ENCODE results near the gene RNF186. TPM values are rescaled to one million over a fixed set of nuclear protein-coding genes. Genes with fewer than 3 reads are reported as not detected.

RNF186 gene
- total RNA-seq, 1 donor from 2014 or later = not detected

GRCh38 chr1:19776933-19777332 is 38.1 kb downstream of the RNF186 start:
- no peak for TF ChIP-seq CTCF (IDR thresholded peaks at IDR 0.05; ENCODE audit: partially characterized antibody, unreplicated experiment)
- Mint-ChIP-seq H3K27ac (ENCODE audit: unreplicated experiment) (no peak overlapping the region), H3K36me3 (ENCODE audit: unreplicated experiment) (no peaks in the 10 kb centered on the region), H3K27me3 (ENCODE audit: unreplicated experiment) (peaks cover 3% of the 10 kb centered on the region), H3K4me1 (ENCODE audit: low read depth, unreplicated experiment) (no peaks in the 10 kb centered on the region), H3K4me3 (ENCODE audit: unreplicated experiment) (no peak overlapping the region), H3K9me3 (ENCODE audit: unreplicated experiment) (peaks cover 4% of the 10 kb centered on the region)
- DNase-seq = no peak

- H3K36me3 Mint-ChIP-seq (ENCODE audit: unreplicated experiment) = no peaks in the 10 kb centered on the region
- peaks cover 3% of the 10 kb centered on the region for H3K27me3 Mint-ChIP-seq (ENCODE audit: unreplicated experiment)
- no peak for TF ChIP-seq CTCF (IDR thresholded peaks at IDR 0.05; ENCODE audit: partially characterized antibody, unreplicated experiment)
- no peak overlapping the region for H3K4me3 Mint-ChIP-seq (ENCODE audit: unreplicated experiment)
- H3K4me1 Mint-ChIP-seq (ENCODE audit: low read depth, unreplicated experiment) = no peaks in the 10 kb centered on the region
- peaks cover 4% of the 10 kb centered on the region for H3K9me3 Mint-ChIP-seq (ENCODE audit: unreplicated experiment)
- no peak overlapping the region for H3K27ac Mint-ChIP-seq (ENCODE audit: unreplicated experiment)
- no peak for DNase-seq
Observed at GRCh38 chr1:19776287-19776686, 38.8 kb downstream of the RNF186 start.

GRCh38 chr1:19775831-19776230 is 39.3 kb downstream of the RNF186 start:
- no peak for TF ChIP-seq CTCF (IDR thresholded peaks at IDR 0.05; ENCODE audit: partially characterized antibody, unreplicated experiment)
- H3K27me3 Mint-ChIP-seq (ENCODE audit: unreplicated experiment) = peaks cover 3% of the 10 kb centered on the region
- no peak overlapping the region for H3K4me3 Mint-ChIP-seq (ENCODE audit: unreplicated experiment)
- no peaks in the 10 kb centered on the region for H3K4me1 Mint-ChIP-seq (ENCODE audit: low read depth, unreplicated experiment)
- H3K9me3 Mint-ChIP-seq (ENCODE audit: unreplicated experiment) = peaks cover 4% of the 10 kb centered on the region
- H3K27ac Mint-ChIP-seq (ENCODE audit: unreplicated experiment) = no peak overlapping the region
- no peak for DNase-seq
- no peaks in the 10 kb centered on the region for H3K36me3 Mint-ChIP-seq (ENCODE audit: unreplicated experiment)

GRCh38 chr1:19775317-19775716 is 39.8 kb downstream of the RNF186 start:
- H3K4me3 Mint-ChIP-seq (ENCODE audit: unreplicated experiment) = no peak overlapping the region
- no peak overlapping the region for H3K27ac Mint-ChIP-seq (ENCODE audit: unreplicated experiment)
- H3K9me3 Mint-ChIP-seq (ENCODE audit: unreplicated experiment) = peaks cover 6% of the 10 kb centered on the region
- peaks cover 1% of the 10 kb centered on the region for H3K4me1 Mint-ChIP-seq (ENCODE audit: low read depth, unreplicated experiment)
- DNase-seq = no peak
- H3K27me3 Mint-ChIP-seq (ENCODE audit: unreplicated experiment) = peaks cover 3% of the 10 kb centered on the region
- H3K36me3 Mint-ChIP-seq (ENCODE audit: unreplicated experiment) = no peaks in the 10 kb centered on the region
- TF ChIP-seq CTCF (IDR thresholded peaks at IDR 0.05; ENCODE audit: partially characterized antibody, unreplicated experiment) = no peak

GRCh38 chr1:19774180-19774785 is 40.8 kb downstream of the RNF186 start:
- H3K36me3 Mint-ChIP-seq (ENCODE audit: unreplicated experiment) = no peaks in the 10 kb centered on the region
- no peak overlapping the region for H3K27ac Mint-ChIP-seq (ENCODE audit: unreplicated experiment)
- DNase-seq = no peak
- H3K4me1 Mint-ChIP-seq (ENCODE audit: low read depth, unreplicated experiment) = peaks cover 8% of the 10 kb centered on the region
- H3K9me3 Mint-ChIP-seq (ENCODE audit: unreplicated experiment) = peaks cover 6% of the 10 kb centered on the region
- H3K27me3 Mint-ChIP-seq (ENCODE audit: unreplicated experiment) = peaks cover 7% of the 10 kb centered on the region
- H3K4me3 Mint-ChIP-seq (ENCODE audit: unreplicated experiment) = no peak overlapping the region
- no peak for TF ChIP-seq CTCF (IDR thresholded peaks at IDR 0.05; ENCODE audit: partially characterized antibody, unreplicated experiment)
